GM23338 (cell line): Measurements from ENCODE around the gene TMEM132A. TPM values are rescaled to one million over a fixed set of nuclear protein-coding genes. Genes with fewer than 3 reads are reported as not detected.

Experiments used
- ATAC-seq: fragments of 200-7000 bp; cut with Tn5 transposase; 3 replicates; pipeline ENCODE4 v1.9.1; 2020
- DNase-seq: peaks from one replicate; pipeline ENCODE4 v3.0.0-alpha.2; 2015; ENCODE audit warnings: low spot score
- H2AFZ ChIP-seq: fragments of 200-600 bp; sonication (generic); 2 replicates; pipeline ENCODE4 v1.8.0; 2016; ENCODE audit warnings: antibody characterized with exemption, mild to moderate bottlenecking, moderate library complexity
- H3F3A ChIP-seq: fragments of 200-600 bp; sonication (generic); replicated peaks from 2 replicates; pipeline ENCODE4 v1.8.0; 2017; ENCODE audit warnings: antibody characterized with exemption, mixed run types, low read depth
- H3K27ac ChIP-seq: fragments of 200-600 bp; sonication (generic); 2 replicates; pipeline ENCODE4 v1.6.1; 2016; ENCODE audit warnings: low read depth
- H3K27me3 ChIP-seq: fragments of 200-600 bp; sonication (generic); 2 replicates; pipeline ENCODE4 v1.8.0; 2016; ENCODE audit warnings: mild to moderate bottlenecking, mixed run types, moderate library complexity; ENCODE audit not compliant: insufficient read depth
- H3K36me3 ChIP-seq: fragments of 200-600 bp; sonication (generic); 2 replicates; pipeline ENCODE4 v1.8.0; 2016; ENCODE audit warnings: mild to moderate bottlenecking; ENCODE audit not compliant: insufficient read depth
- H3K4me1 ChIP-seq: fragments of 200-600 bp; sonication (generic); 2 replicates; pipeline ENCODE4 v1.8.0; 2016; ENCODE audit warnings: mild to moderate bottlenecking, moderate library complexity; ENCODE audit not compliant: insufficient read depth
- H3K4me2 ChIP-seq: fragments of 200-600 bp; sonication (generic); 2 replicates; pipeline ENCODE4 v1.7.1; 2017; ENCODE audit warnings: mixed run types
- H3K4me3 ChIP-seq: fragments of 200-600 bp; sonication (generic); 2 replicates; pipeline ENCODE4 v1.6.1; 2016; ENCODE audit warnings: mixed run types
- H3K79me2 ChIP-seq: fragments of 200-600 bp; sonication (generic); replicated peaks from 2 replicates; pipeline ENCODE4 v1.8.0; 2017; ENCODE audit warnings: mild to moderate bottlenecking; ENCODE audit not compliant: insufficient read depth
- H3K9me2 ChIP-seq: fragments of 200-600 bp; sonication (generic); 2 replicates; pipeline ENCODE4 v1.8.0; 2017; ENCODE audit not compliant: insufficient read depth
- H4K20me1 ChIP-seq: fragments of 200-600 bp; sonication (generic); replicated peaks from 2 replicates; pipeline ENCODE4 v1.8.0; 2017; ENCODE audit warnings: mild to moderate bottlenecking; ENCODE audit not compliant: insufficient read depth
- H3K27ac Mint-ChIP-seq: 2 replicates; pipeline ENCODE4 v1.8.0; 2020; ENCODE audit warnings: inconsistent platforms, mild to moderate bottlenecking, moderate library complexity, mixed read lengths
- H3K27me3 Mint-ChIP-seq: 3 replicates; pipeline ENCODE4 v1.8.0; 2022; ENCODE audit warnings: low read depth, mild to moderate bottlenecking, moderate library complexity, mixed read lengths, inconsistent platforms; ENCODE audit not compliant: insufficient read depth, poor library complexity
- H3K36me3 Mint-ChIP-seq: 3 replicates; pipeline ENCODE4 v1.8.0; 2021; ENCODE audit warnings: low read depth, mild to moderate bottlenecking, inconsistent platforms, moderate library complexity, mixed read lengths
- H3K4me1 Mint-ChIP-seq: 3 replicates; pipeline ENCODE4 v1.8.0; 2020; ENCODE audit warnings: mild to moderate bottlenecking, inconsistent platforms, mixed read lengths
- H3K4me3 Mint-ChIP-seq: 3 replicates; pipeline ENCODE4 v1.8.0; 2021; ENCODE audit warnings: moderate library complexity, mild to moderate bottlenecking, inconsistent platforms, mixed read lengths
- H3K9me3 Mint-ChIP-seq: 3 replicates; pipeline ENCODE4 v1.8.0; 2020; ENCODE audit warnings: moderate library complexity, mild to moderate bottlenecking, inconsistent platforms, mixed read lengths
- CREB1 ChIP-seq: fragments of 250-450 bp; sonication (Bioruptor Pico); IDR thresholded peaks from 2 replicates; pipeline ENCODE4 v1.5.0; 2020; ENCODE audit warnings: low read depth, mild to moderate bottlenecking, moderate library complexity
- CTCF ChIP-seq, 2 experiments: fragments of 200-600 bp in 1 of 2; sonication (generic) in 1 of 2; conservative IDR thresholded peaks; 2 replicates each; pipeline versions ENCODE4 v1.5.1 to v1.6.1; 2016 to 2017; ENCODE audit warnings: antibody characterized with exemption in 2 of 2, low read depth in 2 of 2, mild to moderate bottlenecking in 2 of 2, moderate library complexity in 1 of 2
- ETS1 ChIP-seq: IDR thresholded peaks from 2 replicates; pipeline ENCODE4 v1.6.1; 2016; ENCODE audit warnings: antibody characterized with exemption
- EZH2 ChIP-seq: fragments of 200-600 bp; sonication (generic); IDR thresholded peaks from one replicate; pipeline ENCODE4 v1.8.0; 2017; ENCODE audit warnings: antibody characterized with exemption, mild to moderate bottlenecking, low read depth; ENCODE audit not compliant: unreplicated experiment
- EZH2phosphoT487 ChIP-seq: fragments of 200-600 bp; sonication (generic); IDR thresholded peaks from one replicate; pipeline ENCODE4 v1.8.1; 2018; ENCODE audit warnings: antibody characterized with exemption; ENCODE audit not compliant: unreplicated experiment
- JUNB ChIP-seq: IDR thresholded peaks from one replicate; pipeline ENCODE4 v1.6.1; 2016; ENCODE audit warnings: antibody characterized with exemption; ENCODE audit not compliant: unreplicated experiment
- NANOG ChIP-seq: IDR thresholded peaks from 2 replicates; pipeline ENCODE4 v1.6.1; 2016; ENCODE audit warnings: antibody characterized with exemption, borderline replicate concordance
- POLR2AphosphoS5 ChIP-seq: IDR thresholded peaks from 2 replicates; pipeline ENCODE4 v1.6.1; 2016; ENCODE audit warnings: antibody characterized with exemption, low read depth
- REST ChIP-seq: IDR thresholded peaks from one replicate; pipeline ENCODE4 v1.6.1; 2018; ENCODE audit warnings: antibody characterized with exemption; ENCODE audit not compliant: unreplicated experiment
- STAT1 ChIP-seq: IDR thresholded peaks from one replicate; pipeline ENCODE4 v1.6.1; 2016; ENCODE audit warnings: antibody characterized with exemption; ENCODE audit not compliant: unreplicated experiment
- ZNF114 ChIP-seq: fragments of 250-450 bp; sonication (Bioruptor Pico); IDR thresholded peaks from 2 replicates; pipeline ENCODE4 v1.5.0; 2020; ENCODE audit warnings: mild to moderate bottlenecking, moderate library complexity
- ZNF331 ChIP-seq: fragments of 250-450 bp; sonication (Bioruptor Pico); IDR thresholded peaks from 2 replicates; pipeline ENCODE4 v1.5.0; 2020; ENCODE audit warnings: low read depth, mild to moderate bottlenecking, moderate library complexity
- polyA plus RNA-seq: library from polyadenylated mRNA; unstranded; fragments of >200 nt; fragmentation: Nextera tagmentation; extraction: Ambion mirVana; gene quantifications from 2 replicates; pipeline ENCODE4 v1.2.1, GENCODE V29; 2016
- total RNA-seq: library from RNA; depleted of rRNA; stranded (reverse); fragments of >200 nt; shearing (Covaris generic); gene quantifications from 2 replicates; pipeline ENCODE4 v1.2.3, GENCODE V29; 2014
- TF ChIP-seq, protein P1 (sequence below): fragments of 250-450 bp; sonication (Bioruptor Pico); IDR thresholded peaks from 2 replicates; pipeline ENCODE4 v1.5.0; 2020; ENCODE audit warnings: mild to moderate bottlenecking, moderate library complexity

The TMEM132A gene
- total and polyA plus RNA-seq, 2 experiments from 2014 or later: 36.2 to 96.6 TPM

GRCh38 chr11:60923326-60923725 is 934 bp upstream of the TMEM132A start:
- Histone ChIP-seq H3K4me3 (peak overlapping the region; percentile 91; the same call in 1 of the 2 replicates), H2AFZ (no peak overlapping the region), H3K79me2 (peaks cover 13% of the 10 kb centered on the region; the same call in 1 of the 2 replicates), H4K20me1 (peaks cover 10% of the 10 kb centered on the region; the same call in 1 of the 2 replicates), H3K27ac (no peak overlapping the region), H3K4me1 (peaks cover 7% of the 10 kb centered on the region), H3K27me3 (peaks cover 10% of the 10 kb centered on the region; the same call in 1 of the 2 replicates), H3K36me3 (no peaks in the 10 kb centered on the region), H3K9me2 (no peaks in the 10 kb centered on the region), H3F3A (no peaks in the 10 kb centered on the region), H3K4me2 (peak overlapping the region; percentile 90; the same call in 1 of the 2 replicates)
- Mint-ChIP-seq H3K36me3 (peaks cover 50% of the 10 kb centered on the region), H3K9me3 (no peaks in the 10 kb centered on the region; the same call in 2 of the 3 replicates), H3K4me3 (peak overlapping the region; percentile 53; the same call in 2 of the 3 replicates), H3K27me3 (peaks cover 15% of the 10 kb centered on the region), H3K4me1 (peaks cover 25% of the 10 kb centered on the region), H3K27ac (no peak overlapping the region)
- ATAC-seq (no peak), DNase-seq (no peak)
- no peak for TF ChIP-seq ETS1
- TF ChIP-seq ZNF331 (CRISPR knock-in tag): no peak
- no peak for TF ChIP-seq CREB1 (CRISPR knock-in tag)
- no peak for TF ChIP-seq JUNB
- TF ChIP-seq STAT1: no peak
- TF ChIP-seq POLR2AphosphoS5: no peak
- TF ChIP-seq EZH2phosphoT487: no peak
- no peak for TF ChIP-seq ZNF114 (CRISPR knock-in tag)
- no peak for TF ChIP-seq NANOG
- no peak for TF ChIP-seq REST
- TF ChIP-seq, protein P1, sequence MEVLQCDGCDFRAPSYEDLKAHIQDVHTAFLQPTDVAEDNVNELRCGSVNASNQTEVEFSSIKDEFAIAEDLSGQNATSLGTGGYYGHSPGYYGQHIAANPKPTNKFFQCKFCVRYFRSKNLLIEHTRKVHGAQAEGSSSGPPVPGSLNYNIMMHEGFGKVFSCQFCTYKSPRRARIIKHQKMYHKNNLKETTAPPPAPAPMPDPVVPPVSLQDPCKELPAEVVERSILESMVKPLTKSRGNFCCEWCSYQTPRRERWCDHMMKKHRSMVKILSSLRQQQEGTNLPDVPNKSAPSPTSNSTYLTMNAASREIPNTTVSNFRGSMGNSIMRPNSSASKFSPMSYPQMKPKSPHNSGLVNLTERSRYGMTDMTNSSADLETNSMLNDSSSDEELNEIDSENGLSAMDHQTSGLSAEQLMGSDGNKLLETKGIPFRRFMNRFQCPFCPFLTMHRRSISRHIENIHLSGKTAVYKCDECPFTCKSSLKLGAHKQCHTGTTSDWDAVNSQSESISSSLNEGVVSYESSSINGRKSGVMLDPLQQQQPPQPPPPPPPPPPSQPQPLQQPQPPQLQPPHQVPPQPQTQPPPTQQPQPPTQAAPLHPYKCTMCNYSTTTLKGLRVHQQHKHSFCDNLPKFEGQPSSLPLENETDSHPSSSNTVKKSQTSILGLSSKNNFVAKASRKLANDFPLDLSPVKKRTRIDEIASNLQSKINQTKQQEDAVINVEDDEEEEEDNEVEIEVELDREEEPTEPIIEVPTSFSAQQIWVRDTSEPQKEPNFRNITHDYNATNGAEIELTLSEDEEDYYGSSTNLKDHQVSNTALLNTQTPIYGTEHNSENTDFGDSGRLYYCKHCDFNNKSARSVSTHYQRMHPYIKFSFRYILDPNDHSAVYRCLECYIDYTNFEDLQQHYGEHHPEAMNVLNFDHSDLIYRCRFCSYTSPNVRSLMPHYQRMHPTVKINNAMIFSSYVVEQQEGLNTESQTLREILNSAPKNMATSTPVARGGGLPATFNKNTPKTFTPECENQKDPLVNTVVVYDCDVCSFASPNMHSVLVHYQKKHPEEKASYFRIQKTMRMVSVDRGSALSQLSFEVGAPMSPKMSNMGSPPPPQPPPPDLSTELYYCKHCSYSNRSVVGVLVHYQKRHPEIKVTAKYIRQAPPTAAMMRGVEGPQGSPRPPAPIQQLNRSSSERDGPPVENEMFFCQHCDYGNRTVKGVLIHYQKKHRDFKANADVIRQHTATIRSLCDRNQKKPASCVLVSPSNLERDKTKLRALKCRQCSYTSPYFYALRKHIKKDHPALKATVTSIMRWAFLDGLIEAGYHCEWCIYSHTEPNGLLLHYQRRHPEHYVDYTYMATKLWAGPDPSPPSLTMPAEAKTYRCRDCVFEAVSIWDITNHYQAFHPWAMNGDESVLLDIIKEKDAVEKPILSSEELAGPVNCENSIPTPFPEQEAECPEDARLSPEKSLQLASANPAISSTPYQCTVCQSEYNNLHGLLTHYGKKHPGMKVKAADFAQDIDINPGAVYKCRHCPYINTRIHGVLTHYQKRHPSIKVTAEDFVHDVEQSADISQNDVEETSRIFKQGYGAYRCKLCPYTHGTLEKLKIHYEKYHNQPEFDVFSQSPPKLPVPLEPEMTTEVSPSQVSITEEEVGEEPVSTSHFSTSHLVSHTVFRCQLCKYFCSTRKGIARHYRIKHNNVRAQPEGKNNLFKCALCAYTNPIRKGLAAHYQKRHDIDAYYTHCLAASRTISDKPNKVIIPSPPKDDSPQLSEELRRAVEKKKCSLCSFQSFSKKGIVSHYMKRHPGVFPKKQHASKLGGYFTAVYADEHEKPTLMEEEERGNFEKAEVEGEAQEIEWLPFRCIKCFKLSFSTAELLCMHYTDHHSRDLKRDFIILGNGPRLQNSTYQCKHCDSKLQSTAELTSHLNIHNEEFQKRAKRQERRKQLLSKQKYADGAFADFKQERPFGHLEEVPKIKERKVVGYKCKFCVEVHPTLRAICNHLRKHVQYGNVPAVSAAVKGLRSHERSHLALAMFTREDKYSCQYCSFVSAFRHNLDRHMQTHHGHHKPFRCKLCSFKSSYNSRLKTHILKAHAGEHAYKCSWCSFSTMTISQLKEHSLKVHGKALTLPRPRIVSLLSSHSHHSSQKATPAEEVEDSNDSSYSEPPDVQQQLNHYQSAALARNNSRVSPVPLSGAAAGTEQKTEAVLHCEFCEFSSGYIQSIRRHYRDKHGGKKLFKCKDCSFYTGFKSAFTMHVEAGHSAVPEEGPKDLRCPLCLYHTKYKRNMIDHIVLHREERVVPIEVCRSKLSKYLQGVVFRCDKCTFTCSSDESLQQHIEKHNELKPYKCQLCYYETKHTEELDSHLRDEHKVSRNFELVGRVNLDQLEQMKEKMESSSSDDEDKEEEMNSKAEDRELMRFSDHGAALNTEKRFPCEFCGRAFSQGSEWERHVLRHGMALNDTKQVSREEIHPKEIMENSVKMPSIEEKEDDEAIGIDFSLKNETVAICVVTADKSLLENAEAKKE (CRISPR knock-in tag): no peak
- TF ChIP-seq EZH2: no peak
- no peak for TF ChIP-seq CTCF (conservative IDR thresholded peaks at IDR 0.05; ENCODE audit: low read depth in 2 of 2)
